HG02623 (cell line): ENCODE data around the gene UGT1A9.

ENCODE experiments used
- ATAC-seq: cut with Tn5 transposase; IDR thresholded peaks from one replicate; pipeline ENCODE4 v1.9.1; 2021; ENCODE audit warnings: moderate library complexity; ENCODE audit not compliant: unreplicated experiment

The UGT1A9 gene

DNA sequence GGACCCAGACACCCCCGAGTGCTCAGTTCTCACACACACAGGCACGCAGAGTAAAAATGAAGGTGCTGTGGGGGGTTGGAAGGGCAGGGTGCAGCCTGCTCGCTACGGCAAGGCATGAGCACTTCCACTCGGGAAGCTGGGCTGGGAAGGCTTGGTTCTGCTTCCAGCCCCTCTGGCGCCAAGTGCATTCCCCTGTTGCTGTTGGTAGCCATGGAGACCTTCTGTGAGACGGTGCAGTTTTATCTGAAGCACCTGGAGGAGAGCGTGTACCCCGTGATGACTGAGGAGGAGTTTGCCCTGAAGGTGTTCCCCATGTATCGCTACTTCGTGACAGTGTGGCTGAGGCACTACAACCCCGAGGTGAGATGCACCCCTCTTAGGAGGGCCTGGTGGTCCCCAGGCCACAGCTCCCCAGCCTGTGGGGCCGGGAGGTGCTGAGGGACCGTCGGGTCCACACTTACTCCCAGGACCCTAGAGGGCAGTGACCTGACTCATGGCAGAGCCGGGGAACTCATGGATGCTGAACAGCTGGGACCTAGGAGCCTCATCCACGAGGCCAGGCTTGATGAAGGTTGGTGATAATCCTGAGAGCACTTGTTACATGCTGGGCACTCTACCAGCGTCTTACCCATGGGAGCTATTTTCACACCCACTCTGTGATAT lies 121.9 kb downstream of the UGT1A9 start:
- ATAC-seq = no peak

DNA sequence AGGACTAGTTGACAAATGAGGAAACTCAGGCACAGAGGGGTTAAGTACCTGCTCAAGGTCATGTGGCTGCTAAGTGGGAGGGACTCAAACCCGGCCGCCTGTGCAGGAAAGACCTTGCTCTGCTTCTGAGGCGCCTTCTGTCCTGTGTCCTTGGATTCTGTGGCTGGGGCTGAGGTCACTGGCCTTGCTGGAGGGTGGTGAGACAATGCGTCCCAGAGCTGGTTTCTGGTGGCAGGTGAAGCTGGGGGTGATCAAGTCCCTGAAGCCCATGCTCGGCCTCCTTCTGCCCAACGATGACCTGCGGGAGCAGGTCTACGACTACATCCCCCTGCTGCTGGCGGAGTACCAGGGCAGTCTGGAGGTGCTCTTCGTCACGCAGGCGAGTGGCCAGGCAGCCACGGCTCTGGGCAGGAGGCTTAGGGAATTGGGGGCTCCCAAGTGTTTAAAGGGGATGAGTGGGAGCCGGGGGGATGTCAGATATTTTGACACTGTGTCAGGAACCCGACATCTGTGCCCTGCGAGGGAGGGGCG lies 122.5 kb downstream of the UGT1A9 start:
- no peak for ATAC-seq

DNA sequence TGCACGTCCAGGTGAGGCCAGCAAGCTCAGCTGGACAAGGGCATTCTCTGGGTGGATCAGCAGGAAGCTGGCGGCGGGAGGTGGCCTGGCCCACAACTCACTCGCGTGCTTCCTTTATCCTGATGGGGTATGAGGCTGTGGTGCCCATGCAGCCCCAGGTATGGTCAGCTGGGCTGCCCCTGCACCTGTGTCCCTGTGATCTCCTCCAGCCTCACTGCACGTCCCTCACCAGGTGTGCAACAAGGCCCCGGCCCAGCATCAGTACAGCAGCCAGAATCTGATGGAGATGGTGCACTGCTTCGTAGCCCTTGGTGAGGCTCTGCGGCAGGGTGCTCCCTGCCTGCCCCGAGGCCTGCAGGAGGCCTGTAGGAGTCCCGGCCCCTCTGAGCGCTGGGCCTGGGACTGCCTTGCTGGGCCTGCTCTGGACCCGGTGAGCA lies 124.1 kb downstream of the UGT1A9 start:
- no peak for ATAC-seq

DNA sequence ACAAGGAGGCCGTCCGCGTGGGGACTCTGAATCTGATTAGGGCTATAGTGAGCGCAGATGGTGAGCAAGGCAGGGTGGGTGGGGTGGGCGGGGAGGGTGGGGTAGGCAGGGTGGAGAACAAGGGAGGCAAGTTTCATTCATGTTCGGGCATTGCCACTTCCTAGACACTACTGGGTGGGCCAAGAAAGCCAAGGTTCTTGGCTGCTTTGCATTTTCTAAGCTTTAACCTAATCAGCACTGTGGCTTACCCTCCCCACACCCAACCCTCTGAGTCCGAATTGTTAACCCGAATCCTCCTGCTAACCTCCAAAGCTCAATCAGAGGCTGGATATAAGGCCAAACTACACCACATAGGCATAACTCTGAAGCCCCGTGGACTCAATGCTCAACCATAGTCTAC lies 124.6 kb downstream of the UGT1A9 start:
- ATAC-seq = no peak

DNA sequence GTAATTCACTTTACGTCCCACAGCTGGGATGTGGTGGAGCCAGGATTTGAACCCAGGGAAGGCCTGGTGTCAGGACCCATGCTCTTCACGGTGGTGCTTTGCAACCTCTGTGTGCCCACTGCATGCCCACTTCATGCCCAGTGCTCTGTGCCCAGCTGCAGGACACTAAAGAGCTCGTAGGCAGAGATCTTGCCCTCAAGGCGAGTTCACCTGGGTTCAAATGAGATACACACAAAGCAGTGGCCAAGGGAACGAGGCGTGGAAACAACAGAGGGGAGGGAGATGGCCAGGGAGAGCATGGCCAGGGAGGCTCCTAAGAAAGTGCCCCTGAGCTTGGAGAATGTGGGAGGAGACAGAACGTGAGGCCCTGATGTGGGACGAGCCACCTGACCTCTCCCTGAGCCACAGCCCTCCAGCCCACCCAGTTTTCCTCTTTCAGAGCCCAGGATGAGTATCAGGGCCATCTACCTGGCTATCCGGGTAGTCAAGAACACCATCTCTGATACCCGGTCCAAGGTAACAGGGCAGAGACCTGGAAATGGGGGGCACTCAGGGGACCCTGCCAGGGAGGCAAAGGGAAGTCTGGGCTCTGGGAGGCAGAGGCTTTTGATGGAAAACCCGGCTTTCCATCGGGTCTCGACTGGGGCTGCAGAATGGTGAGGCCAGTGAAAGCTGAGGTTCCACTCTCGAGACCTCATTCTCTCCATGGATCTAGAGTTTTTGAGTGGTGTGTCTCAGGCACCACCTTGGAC lies 126.8 kb downstream of the UGT1A9 start:
- ATAC-seq = no peak

DNA sequence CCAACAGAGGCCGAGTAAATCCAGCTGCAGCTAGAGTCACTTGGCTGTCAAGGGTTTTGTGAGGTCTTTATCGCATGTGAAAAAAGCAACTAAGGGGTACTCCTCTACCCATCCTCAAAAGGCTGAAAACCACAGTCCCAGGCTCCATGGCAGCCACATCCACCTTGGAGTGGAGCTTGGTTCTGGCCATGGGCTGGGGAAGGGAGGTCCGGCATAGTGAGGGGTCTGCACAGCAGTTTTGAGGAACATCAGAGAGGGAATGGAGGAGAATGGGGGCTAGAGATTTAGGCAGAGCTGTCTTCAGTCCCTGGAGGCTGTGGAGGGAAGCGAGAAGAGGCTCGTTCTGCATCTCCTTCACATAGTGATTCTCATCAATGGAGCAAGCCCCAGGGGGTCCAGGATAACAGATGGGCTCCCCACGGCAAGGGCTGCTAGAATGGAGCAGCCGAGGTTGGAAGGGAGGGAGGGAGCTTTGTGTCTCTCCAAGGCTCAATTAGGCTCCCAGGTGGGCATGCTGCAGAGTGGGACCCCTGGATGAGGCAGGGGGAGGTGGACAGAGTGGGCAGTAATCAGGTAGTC lies 127.5 kb downstream of the UGT1A9 start:
- no peak for ATAC-seq

DNA sequence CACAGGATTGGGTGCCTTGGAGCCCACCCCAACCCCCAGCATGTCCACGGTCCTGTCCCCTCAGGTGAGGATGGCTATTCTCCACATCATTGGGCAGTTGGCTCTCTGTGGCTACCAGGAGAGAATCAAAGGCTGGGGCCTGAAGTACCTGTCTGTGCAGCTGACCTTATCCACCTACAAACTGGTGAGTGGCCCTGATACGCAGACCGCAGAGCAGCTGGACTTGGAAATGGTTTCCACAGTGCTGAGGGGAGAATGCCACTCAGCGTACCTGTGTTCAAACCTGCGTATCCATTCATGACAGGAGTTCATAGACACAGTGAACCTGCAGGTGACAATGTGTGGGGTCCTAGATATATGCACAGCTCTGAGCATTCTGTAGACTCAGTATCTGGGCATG lies 128.0 kb downstream of the UGT1A9 start:
- ATAC-seq = no peak

DNA sequence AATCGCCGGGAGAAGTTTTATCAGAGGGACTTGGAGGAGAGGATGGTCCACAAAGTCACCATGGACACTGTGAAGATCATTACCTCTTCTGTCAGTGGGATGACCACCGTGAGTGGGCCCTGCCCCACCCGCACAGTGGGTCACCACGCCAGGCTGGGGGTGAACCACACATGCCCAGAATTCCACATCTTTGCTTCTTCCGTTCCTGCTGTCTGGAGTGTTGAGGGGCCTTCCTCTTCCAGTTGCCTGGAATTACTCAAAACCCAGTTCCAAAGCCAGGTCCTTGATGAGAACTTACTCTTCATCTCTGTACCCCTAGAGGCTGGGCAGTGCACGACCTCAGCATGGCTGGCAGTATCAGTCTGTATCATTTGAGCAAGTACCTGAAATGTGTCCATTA lies 128.5 kb downstream of the UGT1A9 start:
- no peak for ATAC-seq

DNA sequence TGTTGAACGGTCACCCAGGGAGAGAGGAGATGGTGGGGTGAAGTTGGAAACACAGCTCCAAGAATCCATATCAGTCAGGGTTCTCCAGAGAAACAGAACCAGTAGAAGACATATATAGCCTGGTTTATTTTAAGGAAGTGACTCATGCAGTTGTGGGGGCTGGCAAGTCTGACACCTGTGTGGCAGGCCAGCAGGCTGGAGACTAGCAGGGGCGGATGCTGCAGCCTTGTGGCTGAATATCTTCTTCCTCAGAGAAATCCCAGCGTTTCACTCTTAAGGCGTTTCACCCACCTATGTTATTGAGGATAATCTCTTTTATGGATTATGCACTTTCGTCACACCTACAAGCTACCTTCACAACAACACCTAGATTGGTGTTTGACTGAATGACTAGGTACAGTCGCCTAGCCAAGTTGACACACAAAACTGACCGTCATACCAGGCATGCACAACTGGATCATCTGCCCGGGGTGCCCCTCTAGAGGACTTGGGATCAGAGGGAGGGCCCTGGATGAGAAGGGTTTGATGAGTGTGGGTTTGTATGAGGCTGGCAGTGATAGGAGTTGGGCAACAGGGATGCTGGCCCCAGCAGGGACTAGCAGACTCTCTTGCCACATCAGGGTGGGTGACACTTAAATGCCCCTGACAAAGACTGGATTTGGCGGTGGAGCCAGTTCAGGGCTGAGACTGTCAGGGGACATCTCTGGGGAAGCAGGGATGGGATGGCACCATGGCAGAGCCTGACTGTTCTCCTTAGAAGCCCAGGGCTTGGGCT lies 129.8 kb downstream of the UGT1A9 start:
- no peak for ATAC-seq

DNA sequence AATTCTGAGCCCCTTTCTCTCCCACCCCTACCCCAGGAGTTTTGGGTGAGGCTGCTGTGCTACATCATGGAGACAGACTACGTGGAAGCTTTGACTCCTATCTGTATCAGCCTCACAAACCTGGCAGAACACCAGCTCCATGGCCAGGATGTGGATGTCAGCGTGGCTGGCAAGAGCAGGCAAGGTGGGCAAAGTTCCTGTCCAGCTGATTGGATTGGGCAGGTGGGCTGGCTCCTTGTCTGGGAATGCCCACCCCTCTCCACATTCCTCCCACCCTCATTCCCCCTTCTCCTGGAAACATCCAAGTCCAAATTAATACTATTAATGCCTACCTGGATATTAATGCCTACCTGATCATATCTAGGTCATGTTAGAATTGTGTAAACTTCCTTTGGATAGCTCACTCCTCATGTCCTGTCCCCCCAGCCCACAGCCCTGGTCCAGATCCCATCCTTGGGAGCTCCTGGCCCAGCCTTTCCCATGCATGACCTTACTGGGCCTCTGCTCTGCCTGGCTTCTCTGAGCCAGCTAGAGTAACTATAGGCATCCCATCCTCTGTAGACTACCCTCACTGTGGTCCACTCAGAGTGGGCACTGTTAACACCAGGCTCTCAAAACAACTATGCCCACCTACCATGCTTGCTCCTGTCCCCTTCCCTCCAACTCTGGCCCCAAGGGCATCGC lies 130.6 kb downstream of the UGT1A9 start:
- ATAC-seq = no peak

DNA sequence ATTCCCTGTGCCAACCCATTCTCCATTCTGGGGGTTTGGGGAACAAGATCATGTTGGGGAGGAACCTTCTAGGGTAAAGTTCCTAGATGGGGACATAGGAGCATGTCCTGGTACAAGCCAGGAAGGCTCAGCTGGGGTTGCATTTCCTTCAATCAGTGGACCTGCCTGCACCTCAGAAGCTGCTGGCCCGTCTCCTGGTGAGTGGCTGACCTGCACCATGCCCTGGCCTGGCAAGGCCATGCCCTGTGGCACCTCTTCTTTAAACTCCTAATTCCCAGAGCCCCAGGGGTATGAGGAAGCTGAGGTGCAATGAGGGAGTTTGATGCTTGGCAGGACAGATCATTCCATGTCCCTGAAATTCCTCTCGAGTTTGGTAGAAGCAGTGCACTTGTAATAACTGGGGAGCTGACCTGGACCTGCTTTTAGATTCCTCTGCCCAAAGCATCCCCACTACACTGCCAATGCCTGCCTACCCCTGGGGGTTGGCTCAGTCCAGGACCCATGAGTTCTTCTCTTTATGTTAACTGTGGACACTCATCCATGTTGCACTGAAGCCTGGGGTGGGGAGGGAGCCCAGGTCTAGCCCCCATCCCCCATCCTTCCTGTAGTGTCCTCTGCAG lies 131.7 kb downstream of the UGT1A9 start:
- ATAC-seq = no peak

DNA sequence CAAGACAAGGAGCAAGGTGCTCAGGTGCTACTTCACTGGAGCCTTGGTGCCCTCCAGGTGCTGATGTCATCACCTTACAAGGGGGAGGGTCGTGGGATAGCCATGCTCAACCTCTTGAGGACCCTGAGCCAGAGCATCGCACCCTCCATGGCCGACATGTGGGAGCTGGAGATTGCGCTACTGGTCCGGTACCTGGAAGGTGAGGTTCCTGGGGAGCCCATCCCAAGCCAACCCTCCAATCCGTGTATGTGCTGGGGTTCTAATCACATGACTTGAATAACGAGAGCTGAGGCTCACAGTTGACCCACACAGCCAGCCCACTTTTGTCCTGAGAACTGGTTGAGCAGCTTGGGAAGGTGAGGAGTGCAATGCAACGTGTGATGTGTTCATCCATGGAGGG lies 132.3 kb downstream of the UGT1A9 start:
- no peak for ATAC-seq

DNA sequence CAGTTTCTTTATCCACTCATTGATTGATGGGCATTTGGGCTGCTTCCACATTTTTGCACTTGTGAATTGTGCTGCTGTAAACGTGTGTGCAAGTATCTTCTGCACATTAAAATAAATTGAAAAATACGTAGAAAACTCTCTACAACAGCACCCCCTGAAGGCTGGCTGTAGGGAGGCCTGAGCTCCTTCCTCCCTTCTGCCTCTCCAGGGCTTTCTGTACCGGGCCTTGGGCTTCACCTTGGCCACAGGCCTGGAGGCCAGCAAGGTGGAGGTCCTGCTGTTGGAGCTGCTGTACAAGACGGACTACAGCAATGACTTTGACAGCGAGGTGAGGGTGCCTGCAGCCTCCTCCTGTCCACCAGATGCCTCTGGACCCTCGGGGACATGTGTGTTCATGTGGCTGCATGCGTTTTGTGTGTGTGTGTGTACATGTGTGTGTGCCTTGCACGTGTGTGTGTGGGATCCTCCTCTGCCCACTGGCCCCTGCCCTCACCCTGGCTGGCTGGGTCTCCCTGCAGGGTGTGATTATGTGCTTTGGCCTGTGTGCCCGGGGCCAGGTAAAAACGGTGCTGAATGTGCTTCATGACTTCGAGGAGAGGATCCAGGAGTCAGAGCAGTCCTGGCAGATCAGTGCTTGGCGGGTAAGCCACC lies 135.6 kb downstream of the UGT1A9 start:
- ATAC-seq = no peak

DNA sequence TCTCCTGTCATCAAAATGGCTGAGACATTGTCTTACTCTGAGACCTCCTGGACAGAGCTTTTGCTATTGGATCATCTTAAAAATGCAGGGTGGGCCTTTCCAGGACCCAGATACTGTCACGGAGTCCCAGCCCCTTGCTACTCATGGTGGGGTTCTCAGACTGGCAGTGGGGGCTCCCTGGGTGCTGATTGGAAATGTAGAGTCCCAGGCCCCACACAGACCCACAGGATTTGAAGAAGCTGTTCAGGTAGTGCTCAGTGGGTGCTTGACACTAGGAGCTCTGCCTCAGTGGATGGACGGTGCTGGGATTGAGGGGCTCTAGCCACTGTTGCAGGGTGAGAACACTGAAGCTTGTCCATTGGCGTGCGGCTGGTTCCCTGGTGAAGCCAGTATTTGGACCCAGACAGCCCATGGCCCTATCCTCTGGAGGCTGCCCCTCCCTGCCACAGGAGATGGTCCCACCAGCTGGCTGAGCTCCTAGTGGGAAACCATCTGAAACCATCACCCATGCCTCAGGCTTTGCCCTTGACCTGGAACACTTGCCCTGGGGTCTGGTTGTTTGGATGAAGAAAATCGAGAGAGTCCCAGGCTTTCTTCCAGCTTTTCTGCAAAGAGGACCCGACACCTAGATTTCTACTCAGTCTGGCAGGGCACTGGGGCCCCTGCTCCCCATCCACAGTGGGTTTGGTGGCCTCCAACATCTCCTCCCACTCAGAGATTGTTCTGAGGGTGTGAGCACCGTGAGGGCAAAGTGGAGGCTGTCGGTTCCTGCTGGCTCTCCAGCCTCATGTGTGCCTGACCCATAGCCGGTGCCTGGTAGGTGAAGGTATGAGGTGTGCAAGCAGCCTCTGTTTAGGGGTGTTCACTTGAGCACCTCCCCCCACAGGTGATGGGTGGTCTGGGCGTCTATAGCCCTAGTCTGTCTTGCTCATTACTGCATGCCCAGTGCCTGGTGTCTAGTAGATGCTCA lies 136.6 kb downstream of the UGT1A9 start:
- no peak for ATAC-seq

DNA sequence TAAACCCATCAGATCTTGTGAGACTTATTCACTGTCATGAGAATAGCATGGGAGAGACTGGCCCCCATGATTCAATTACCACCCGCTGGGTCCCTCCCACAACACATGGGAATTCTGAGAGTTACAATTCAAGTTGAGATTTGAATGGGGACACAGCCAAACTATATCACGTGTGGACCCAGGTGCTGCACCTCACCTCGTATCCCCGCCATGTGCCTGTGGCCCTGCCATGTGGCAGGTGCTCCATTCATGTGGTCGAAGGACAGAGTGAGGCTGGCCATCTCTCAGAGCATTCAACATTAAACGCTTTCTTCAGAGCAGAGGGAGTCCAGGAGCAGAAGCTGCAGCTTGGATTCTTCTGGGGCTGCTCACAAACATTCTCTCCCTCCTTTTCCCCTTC lies 138.7 kb downstream of the UGT1A9 start:
- ATAC-seq = no peak

DNA sequence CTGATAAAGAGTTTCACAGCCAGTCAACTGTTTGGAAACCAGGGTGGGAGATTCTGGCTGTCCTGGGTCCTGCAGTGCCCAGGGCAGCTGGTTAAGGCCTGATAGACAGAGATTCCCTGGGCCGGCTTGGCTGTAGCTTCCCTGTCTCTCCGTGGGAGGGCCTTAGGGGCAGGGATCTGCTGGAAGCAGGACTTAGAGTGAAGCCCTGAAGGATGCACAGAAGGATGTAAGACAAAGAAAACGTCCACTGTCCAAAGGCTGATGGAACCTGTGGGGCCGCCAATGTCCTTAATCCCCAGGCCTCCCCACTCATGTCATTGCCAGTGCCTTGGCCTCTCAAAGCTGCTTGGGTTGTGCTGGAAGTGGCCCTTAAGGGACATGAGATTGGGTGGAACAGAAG lies 139.4 kb downstream of the UGT1A9 start:
- ATAC-seq = no peak

DNA sequence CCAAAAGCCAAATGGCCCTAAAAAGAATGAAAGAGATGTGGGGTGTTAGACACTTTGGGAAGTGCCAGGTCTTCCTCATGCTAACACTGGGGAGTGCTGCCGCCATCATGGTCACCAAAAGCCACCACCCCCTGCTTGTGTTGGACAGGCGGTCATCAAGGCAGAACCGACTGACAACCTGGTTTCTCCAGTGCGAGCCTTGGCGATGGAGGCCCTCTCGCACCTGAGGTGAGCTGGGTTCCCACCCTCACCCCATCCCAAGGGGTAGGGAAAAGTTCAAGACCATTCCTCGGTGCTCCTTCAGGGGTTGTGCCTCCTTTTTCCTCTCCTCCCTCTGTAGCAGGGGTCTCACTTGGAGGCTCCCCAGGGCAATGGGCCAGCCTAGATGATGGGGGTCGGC lies 140.0 kb downstream of the UGT1A9 start:
- ATAC-seq = no peak

DNA sequence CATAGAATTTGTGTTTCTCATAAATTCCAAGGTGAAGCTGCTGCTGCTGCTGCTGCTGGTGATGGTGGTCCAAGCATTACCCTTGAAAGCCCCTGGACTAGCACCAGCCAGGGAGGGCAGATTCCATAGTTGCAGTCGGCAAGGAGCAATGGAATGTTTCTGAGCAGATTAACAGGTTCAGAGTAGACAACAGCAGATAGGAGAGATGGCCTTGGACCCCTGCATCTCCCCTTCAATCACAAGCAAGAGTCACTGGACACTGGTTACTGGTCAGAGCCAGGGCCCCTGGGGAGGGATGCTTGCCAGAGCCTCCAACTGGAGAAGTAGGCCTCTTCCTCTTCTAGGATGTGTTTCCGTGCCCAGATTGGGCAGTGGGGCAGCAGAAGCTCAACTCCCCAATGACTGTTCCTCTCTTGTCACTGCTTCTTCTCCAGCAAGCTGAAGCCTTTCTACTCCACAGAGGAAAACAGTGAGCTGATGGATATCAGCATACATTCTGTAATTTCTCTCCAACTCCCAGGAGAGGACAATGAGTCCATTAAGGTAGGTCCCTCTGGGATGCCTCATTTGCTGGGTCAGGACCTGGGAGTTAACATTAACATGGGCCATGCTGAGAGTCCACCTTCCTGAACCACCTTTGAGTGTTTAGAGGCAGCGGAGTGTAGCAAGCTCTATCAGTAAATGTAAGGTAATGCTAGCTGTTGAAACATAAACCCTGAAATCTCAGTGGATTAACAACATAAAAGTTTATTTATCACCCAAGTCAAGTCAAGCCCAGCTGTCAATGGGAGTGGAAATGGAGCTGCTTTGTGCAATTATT lies 141.7 kb downstream of the UGT1A9 start:
- ATAC-seq = no peak
